Kidney epithelial cell (primary cell): ENCODE results near the gene CACNB4. TPM values are rescaled to one million over a fixed set of nuclear protein-coding genes. Genes with fewer than 3 reads are reported as not detected.
"Not testable (repeated sequence)": the region's sequence is repeated elsewhere in the genome, so short reads cannot be mapped to it uniquely, and the experiment has no call there.

Experiments
- DNase-seq: peaks from one replicate; pipeline ENCODE4 v3.0.0-alpha.2; 2010; ENCODE audit warnings: low read depth
- H3K27me3 ChIP-seq: 2 replicates; pipeline ENCODE4 v1.6.0; 2011; ENCODE audit warnings: low read length; ENCODE audit not compliant: control insufficient read depth, insufficient read depth
- H3K36me3 ChIP-seq: 2 replicates; pipeline ENCODE4 v1.5.1; 2011; ENCODE audit warnings: low read length; ENCODE audit not compliant: control insufficient read depth, insufficient read depth
- H3K4me3 ChIP-seq: 2 replicates; pipeline ENCODE4 v1.5.1; 2011; ENCODE audit warnings: low read depth, mild to moderate bottlenecking, control low read depth, low read length
- total RNA-seq: library from RNA; depleted of rRNA; stranded (reverse); fragments of >200 nt; gene quantifications from 2 replicates; pipeline ENCODE4 v1.2.3, GENCODE V29; 2015
- TF ChIP-seq, protein P1 (sequence below): IDR thresholded peaks from 2 replicates; pipeline ENCODE4 v1.5.1; 2011; ENCODE audit warnings: mild to moderate bottlenecking, moderate library complexity, low read length, control low read depth, inconsistent platforms; ENCODE audit not compliant: insufficient read depth, poor library complexity, severe bottlenecking

The CACNB4 gene
- total RNA-seq, 1 donor from 2014 or later = 0.79 TPM

DNA sequence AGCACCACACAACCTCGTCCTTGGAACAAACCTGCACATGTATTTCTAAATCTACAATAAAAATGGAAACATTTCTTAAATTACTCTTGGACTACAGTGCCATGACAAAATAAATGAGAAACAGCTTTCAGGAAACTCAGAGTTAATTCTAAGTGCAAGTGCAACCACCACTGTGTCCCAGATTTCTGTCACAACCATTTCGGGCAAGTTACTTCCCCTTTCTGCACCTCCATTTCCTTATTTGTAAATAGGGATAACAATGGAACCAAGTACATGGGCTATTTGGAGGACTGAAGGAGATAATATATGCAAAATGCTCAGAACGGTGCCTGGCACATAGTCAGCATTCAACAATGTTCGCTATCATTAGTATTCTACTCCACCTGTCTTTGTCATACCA lies 93.2 kb downstream of the CACNB4 start:
- Histone ChIP-seq H3K36me3 (no peaks in the 10 kb centered on the region), H3K4me3 (no peak overlapping the region), H3K27me3 (no peaks in the 10 kb centered on the region)
- no peak for DNase-seq
- TF ChIP-seq, protein P1, sequence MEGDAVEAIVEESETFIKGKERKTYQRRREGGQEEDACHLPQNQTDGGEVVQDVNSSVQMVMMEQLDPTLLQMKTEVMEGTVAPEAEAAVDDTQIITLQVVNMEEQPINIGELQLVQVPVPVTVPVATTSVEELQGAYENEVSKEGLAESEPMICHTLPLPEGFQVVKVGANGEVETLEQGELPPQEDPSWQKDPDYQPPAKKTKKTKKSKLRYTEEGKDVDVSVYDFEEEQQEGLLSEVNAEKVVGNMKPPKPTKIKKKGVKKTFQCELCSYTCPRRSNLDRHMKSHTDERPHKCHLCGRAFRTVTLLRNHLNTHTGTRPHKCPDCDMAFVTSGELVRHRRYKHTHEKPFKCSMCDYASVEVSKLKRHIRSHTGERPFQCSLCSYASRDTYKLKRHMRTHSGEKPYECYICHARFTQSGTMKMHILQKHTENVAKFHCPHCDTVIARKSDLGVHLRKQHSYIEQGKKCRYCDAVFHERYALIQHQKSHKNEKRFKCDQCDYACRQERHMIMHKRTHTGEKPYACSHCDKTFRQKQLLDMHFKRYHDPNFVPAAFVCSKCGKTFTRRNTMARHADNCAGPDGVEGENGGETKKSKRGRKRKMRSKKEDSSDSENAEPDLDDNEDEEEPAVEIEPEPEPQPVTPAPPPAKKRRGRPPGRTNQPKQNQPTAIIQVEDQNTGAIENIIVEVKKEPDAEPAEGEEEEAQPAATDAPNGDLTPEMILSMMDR = no peak

DNA sequence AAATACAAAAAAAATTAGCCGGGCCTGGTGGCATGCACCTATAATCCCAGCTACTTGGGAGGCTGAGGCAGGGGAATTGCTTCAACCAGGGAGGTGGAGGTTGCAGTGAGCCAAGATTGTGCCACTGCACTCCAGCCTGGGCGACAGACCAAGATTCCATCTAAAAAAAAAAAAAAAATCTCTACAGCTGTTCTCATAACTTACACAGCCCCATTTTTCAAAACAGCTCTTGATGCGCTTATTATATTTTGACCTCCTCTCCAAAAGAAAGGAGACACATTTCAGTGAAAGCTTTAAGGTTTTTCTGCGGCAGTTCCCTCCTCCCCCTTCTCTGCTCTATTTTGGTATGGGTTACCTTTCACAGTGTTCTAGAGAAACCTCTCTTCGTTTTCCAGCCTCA lies 95.6 kb downstream of the CACNB4 start:
- DNase-seq, H3K27me3 ChIP-seq, H3K4me3 ChIP-seq, H3K36me3 ChIP-seq: not testable (repeated sequence)

DNA sequence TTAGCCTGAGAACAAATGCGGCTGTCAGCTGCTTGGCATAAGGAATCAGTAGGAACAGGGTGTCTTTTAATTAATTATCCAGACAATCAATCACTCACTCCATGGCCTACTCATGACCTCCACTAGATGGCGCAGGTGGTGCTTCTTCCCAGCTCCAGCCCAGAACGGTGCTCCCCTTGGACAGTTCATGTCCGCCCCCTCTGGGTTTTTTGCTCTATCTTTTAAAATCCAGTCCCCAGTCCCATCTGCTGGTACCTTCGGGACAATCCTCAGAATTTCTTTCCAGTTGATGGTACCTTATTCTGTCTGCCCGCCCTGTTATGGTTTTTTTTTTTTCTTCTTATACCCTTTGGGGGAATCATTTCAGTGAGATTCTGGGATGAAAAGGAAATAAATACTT lies 99.8 kb downstream of the CACNB4 start:
- DNase-seq = no peak
- no peak overlapping the region for H3K4me3 ChIP-seq
- H3K27me3 ChIP-seq = no peaks in the 10 kb centered on the region
- TF ChIP-seq, protein P1 = peak; percentile 85
- H3K36me3 ChIP-seq = no peaks in the 10 kb centered on the region

DNA sequence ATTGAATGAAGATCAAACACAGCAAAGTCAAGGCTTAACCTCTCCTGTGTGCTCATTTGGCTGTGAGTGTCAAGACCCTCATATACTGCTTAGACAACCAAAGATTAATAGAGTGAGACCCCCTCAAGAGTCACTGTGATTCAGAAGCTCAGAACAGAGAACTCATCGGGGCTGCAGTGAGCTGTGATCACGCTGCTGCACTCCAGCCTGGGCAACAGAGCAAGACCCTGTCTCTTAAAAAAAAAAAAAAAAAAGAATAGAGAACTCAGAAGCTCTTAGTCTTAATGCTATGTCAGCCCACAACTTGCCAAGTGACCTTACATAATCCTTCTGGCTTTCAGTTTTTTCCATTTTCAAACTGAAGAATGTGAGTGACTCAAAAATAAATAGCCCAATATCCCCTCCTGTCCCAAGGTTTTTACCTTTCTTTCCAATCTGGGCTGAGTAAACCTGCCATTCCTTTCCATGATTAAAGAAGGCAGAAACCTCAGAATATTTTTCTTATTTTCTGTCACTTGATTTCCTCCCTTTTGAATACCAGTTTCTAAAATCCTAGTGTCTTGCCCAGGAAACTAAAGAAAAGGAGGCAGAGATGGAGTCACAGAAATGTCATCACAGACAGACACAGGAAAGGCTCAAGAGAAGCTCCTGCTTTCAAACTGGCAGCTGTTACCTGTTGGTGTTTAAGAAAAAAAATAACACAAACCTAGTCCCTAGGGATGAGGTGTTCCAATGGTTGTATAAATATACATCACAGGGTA lies 102.4 kb downstream of the CACNB4 start:
- Histone ChIP-seq H3K36me3 (no peaks in the 10 kb centered on the region), H3K4me3 (no peak overlapping the region), H3K27me3 (no peaks in the 10 kb centered on the region)
- TF ChIP-seq, protein P1 = no peak
- DNase-seq = no peak

DNA sequence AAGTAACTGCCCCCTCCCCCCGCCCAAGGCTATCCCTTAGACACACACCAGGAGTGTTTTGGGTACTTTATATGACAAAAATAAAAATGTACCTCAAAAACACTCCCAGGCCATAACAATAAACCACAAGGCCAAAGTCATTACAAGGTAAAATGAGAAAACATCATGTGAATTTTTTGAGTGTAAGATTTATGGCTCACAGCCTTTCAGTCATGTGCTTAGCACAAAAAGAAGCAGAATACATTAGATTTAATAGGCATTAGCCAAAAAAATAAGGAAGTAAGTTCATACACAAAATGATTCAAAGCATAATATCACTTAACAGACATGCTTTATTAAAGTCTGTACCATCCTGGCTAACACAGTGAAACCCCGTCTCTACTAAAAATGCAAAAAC lies 103.7 kb downstream of the CACNB4 start:
- TF ChIP-seq, protein P1 = no peak

DNA sequence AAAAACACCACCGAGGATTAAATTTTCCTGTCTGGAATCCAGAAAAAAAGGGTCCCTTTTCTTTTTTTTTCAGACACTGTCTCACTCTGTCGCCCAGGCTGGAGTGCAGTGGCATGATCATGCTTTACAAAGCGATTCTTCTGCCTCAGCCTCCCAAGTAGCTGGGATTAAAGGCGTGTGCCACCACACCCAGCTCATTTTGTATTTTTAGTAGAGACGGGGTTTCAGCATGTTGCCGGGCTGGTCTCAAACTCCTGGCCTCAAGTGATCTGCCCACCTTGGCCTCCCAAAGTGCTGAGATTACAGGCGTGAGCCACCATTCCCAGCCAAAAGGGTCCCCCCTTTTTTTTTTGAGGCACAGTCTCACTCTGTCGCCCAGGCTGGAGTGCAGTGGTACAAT lies 104.7 kb downstream of the CACNB4 start:
- H3K4me3 ChIP-seq, H3K27me3 ChIP-seq, DNase-seq, H3K36me3 ChIP-seq: not testable (repeated sequence)

More for the DNA sequence above, 103.7 kb downstream of the CACNB4 start:
- Histone ChIP-seq H3K27me3 (no peaks in the 10 kb centered on the region), H3K36me3 (no peaks in the 10 kb centered on the region), H3K4me3 (no peak overlapping the region)
- no peak for DNase-seq

DNA sequence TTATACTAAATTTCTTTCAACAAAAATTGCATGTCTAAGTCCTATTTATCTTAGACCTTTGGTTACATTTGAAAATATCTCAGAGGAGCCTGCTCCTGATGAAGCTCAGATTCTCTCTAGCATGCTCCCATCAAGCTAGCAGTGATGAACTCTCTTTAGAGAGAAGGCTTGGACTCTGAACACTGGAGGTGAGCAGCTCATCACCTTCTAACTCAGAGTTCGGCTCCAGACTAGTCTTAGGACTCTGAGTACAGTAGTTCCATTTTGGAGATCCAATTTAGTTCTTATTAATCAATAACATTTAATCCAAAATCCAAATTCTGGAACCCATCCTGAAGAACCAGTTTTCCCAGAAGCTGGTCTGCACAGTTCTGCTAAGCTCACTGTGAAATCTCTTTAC lies 107.8 kb downstream of the CACNB4 start:
- DNase-seq = no peak
- no peaks in the 10 kb centered on the region for H3K27me3 ChIP-seq
- no peak overlapping the region for H3K4me3 ChIP-seq
- TF ChIP-seq, protein P1 = no peak
- H3K36me3 ChIP-seq = no peaks in the 10 kb centered on the region
